B cell (primary cell): ENCODE results near the gene IKZF2. TPM values are rescaled to one million over a fixed set of nuclear protein-coding genes. Genes with fewer than 3 reads are reported as not detected.

Experiments used
- ATAC-seq: fragments of 200-7000 bp; cut with Tn5 transposase; one replicate; pipeline ENCODE4 v1.10.0; 2021; ENCODE audit warnings: low read depth, mild to moderate bottlenecking, moderate number of reproducible peaks, moderate library complexity
- CTCF ChIA-PET: fragments of 350-600 bp; sonication (Branson Sonifier 250); formaldehyde crosslinking; loops from one replicate; lab custom pipeline; 2021; ENCODE audit warnings: antibody characterized with exemption, inconsistent platforms; lab: Charles Lee
- POLR2A ChIA-PET: fragments of 350-600 bp; sonication (Branson Sonifier 250); formaldehyde crosslinking; loops from one replicate; lab custom pipeline; 2021; ENCODE audit warnings: antibody characterized with exemption; lab: Charles Lee
- DNase-seq: peaks from one replicate; pipeline ENCODE4 v3.0.0; 2013
- H2AFZ ChIP-seq: 2 replicates; pipeline ENCODE4 v1.6.1; 2012; ENCODE audit warnings: mild to moderate bottlenecking, low read depth, low read length; ENCODE audit not compliant: insufficient read depth, poor library complexity, severe bottlenecking
- H3K27ac ChIP-seq, 2 donors: 1 replicate in 1 of 2; 2 replicates in 1 of 2; pipeline ENCODE4 v1.5.1; 2012 to 2013; ENCODE audit warnings: low read length in 2 of 2, mild to moderate bottlenecking in 2 of 2, moderate library complexity in 1 of 2
- H3K27me3 ChIP-seq, 4 experiments: fragments of 200-600 bp in 1 of 4; sonication (generic) in 1 of 4; replicated peaks in 1 of 4; 1 replicate in 2 of 4; 2 replicates in 2 of 4; pipeline versions ENCODE4 v1.6.1 to v1.7.0; 2013 to 2016; ENCODE audit warnings: low read length in 3 of 4, mild to moderate bottlenecking in 2 of 4, mixed read lengths in 1 of 4, moderate library complexity in 1 of 4; ENCODE audit not compliant: insufficient read depth in 4 of 4, control insufficient read depth in 3 of 4; ENCODE audit errors: control extremely low read depth in 1 of 4
- H3K36me3 ChIP-seq, 2 experiments: replicated peaks in 1 of 2; 1 replicate in 1 of 2; 2 replicates in 1 of 2; pipeline versions ENCODE4 v1.6.1 to v1.7.1; 2013; ENCODE audit warnings: low read length in 1 of 2; ENCODE audit not compliant: insufficient read depth in 2 of 2, control insufficient read depth in 1 of 2; ENCODE audit errors: control extremely low read depth in 1 of 2, extremely low read depth in 1 of 2
- H3K4me1 ChIP-seq, 2 donors: fragments of 200-600 bp in 1 of 2; sonication (generic) in 1 of 2; 1 replicate in 1 of 2; 2 replicates in 1 of 2; pipeline versions ENCODE4 v1.5.1 to v1.6.1; 2013 to 2017; ENCODE audit warnings: low read length in 2 of 2; ENCODE audit not compliant: control insufficient read depth in 2 of 2, insufficient read depth in 2 of 2
- H3K4me2 ChIP-seq: replicated peaks from 2 replicates; pipeline ENCODE3; 2012; ENCODE audit warnings: mild to moderate bottlenecking, low read depth, low read length; ENCODE audit not compliant: poor library complexity, severe bottlenecking
- H3K4me3 ChIP-seq, 5 experiments: fragments of 200-600 bp in 1 of 5; sonication (generic) in 1 of 5; 1 replicate in 3 of 5; 2 replicates in 2 of 5; pipeline versions ENCODE4 v1.5.1 to v1.7.0; 2011 to 2016; ENCODE audit warnings: low read length in 4 of 5, mild to moderate bottlenecking in 4 of 5, low read depth in 2 of 5, control low read depth in 1 of 5, moderate library complexity in 1 of 5; ENCODE audit not compliant: insufficient read depth in 1 of 5; ENCODE audit errors: control extremely low read depth in 1 of 5, extremely low read depth in 1 of 5
- H3K79me2 ChIP-seq: fragments of 200-600 bp; sonication (generic); one replicate; pipeline ENCODE4 v1.6.0; 2016; ENCODE audit warnings: low read length; ENCODE audit not compliant: control insufficient read depth, insufficient read depth
- H3K9ac ChIP-seq: fragments of 200-600 bp; sonication (generic); 2 replicates; pipeline ENCODE4 v1.6.1; 2017; ENCODE audit warnings: mild to moderate bottlenecking, low read length, moderate library complexity
- H3K9me3 ChIP-seq, 3 donors: one replicate each; pipeline versions ENCODE4 v1.6.1 to v1.7.1; 2013; ENCODE audit warnings: low read length in 2 of 3; ENCODE audit not compliant: control insufficient read depth in 2 of 3, insufficient read depth in 1 of 3; ENCODE audit errors: control extremely low read depth in 1 of 3
- H4K20me1 ChIP-seq: 2 replicates; pipeline ENCODE4 v1.6.0; 2012; ENCODE audit warnings: mild to moderate bottlenecking, low read length; ENCODE audit not compliant: insufficient read depth, control insufficient read depth, poor library complexity, severe bottlenecking
- H3K27ac Mint-ChIP-seq: one replicate; pipeline ENCODE4 v1.8.0; 2021; ENCODE audit warnings: mixed read lengths
- H3K27me3 Mint-ChIP-seq: one replicate; pipeline ENCODE4 v1.8.0; 2021; ENCODE audit warnings: mixed read lengths
- H3K4me1 Mint-ChIP-seq: one replicate; pipeline ENCODE4 v1.8.0; 2021; ENCODE audit warnings: mixed read lengths
- H3K4me3 Mint-ChIP-seq: one replicate; pipeline ENCODE4 v1.8.0; 2021; ENCODE audit warnings: mixed read lengths
- H3K9me3 Mint-ChIP-seq: one replicate; pipeline ENCODE4 v1.8.0; 2022; ENCODE audit warnings: mixed read lengths; ENCODE audit not compliant: insufficient read depth
- EZH2 ChIP-seq: IDR thresholded peaks from 2 replicates; pipeline ENCODE4 v1.6.1; 2012; ENCODE audit warnings: borderline replicate concordance, low read depth, mild to moderate bottlenecking, moderate library complexity, low read length; ENCODE audit not compliant: insufficient read depth, poor library complexity, severe bottlenecking
- WGBS: methylation state at CpG from one replicate; pipeline ENCODE4 v1.1.5; 2013; ENCODE audit warnings: missing lambda C conversion rate; ENCODE audit not compliant: insufficient coverage; 5-methylcytosine and 5-hydroxymethylcytosine counted together
- intact Hi-C: fragments of 100-400 bp; cut with micrococcal nuclease; formaldehyde crosslinking; loops from one replicate; pipeline ENCODE4 v1.10.0; 2022
- polyA plus RNA-seq: library from polyadenylated mRNA; depleted of rRNA; stranded (reverse); fragments of >200 nt; gene quantifications from 2 replicates; pipeline ENCODE4 v1.2.3, GENCODE V29; 2012
- total RNA-seq, 2 donors: library from RNA; stranded (reverse); fragments of 120-200 nt in 1 of 2; gene quantifications; 1 replicate in 1 of 2; 2 replicates in 1 of 2; pipeline versions ENCODE4 v1.2.3 to v1.2.4, GENCODE V29; 2013 to 2022
- TF ChIP-seq, protein P1 (sequence below): fragments of 200-600 bp; IDR thresholded peaks from one replicate; pipeline ENCODE4 v1.8.0; 2022; ENCODE audit warnings: antibody characterized with exemption, mild to moderate bottlenecking

IKZF2 gene
- total and polyA plus RNA-seq, 2 donors (not counting 1 experiment from before 2014, with no cell fraction given): 2.5 to 49.3 TPM

DNA sequence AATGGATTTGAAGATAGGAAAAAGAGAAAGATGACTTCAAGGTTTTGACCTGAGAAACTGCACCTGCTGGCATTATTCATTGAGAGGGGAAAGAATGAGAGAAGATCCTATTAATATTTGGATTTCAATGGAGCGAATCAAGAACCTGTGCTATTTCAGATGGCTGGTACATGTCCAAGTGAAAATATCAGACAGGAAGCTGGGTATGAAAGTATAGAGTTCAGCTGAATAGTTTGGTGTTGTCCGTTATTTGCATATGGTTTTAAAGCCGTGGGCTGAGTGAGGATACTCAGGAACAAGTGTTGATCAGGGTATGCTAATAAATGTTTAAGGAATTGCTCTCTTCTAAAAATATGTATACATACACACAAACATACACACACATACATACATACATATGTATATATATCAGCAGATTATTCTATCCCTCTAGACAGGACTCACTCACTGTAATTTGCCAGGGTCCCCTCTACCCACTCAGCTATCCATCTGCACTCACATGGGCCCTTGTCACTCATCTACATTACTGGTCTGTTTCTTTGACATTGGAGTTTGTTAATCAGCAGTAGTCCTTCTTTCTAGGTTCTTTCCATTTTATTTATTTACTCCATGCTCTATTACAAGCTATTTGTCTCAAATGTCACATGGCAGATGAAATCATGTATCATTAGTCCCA, 33.9 kb upstream of the IKZF2 start:
- POLR2A ChIA-PET: no interaction called here
- no peak overlapping the region for H3K27ac ChIP-seq
- DNase-seq (no peak), ATAC-seq (no peak)
- H3K4me2 ChIP-seq: no peak overlapping the region
- no peaks in the 10 kb centered on the region for H3K9me3 ChIP-seq
- no peak for TF ChIP-seq EZH2
- TF ChIP-seq, protein P1, sequence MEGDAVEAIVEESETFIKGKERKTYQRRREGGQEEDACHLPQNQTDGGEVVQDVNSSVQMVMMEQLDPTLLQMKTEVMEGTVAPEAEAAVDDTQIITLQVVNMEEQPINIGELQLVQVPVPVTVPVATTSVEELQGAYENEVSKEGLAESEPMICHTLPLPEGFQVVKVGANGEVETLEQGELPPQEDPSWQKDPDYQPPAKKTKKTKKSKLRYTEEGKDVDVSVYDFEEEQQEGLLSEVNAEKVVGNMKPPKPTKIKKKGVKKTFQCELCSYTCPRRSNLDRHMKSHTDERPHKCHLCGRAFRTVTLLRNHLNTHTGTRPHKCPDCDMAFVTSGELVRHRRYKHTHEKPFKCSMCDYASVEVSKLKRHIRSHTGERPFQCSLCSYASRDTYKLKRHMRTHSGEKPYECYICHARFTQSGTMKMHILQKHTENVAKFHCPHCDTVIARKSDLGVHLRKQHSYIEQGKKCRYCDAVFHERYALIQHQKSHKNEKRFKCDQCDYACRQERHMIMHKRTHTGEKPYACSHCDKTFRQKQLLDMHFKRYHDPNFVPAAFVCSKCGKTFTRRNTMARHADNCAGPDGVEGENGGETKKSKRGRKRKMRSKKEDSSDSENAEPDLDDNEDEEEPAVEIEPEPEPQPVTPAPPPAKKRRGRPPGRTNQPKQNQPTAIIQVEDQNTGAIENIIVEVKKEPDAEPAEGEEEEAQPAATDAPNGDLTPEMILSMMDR: no peak
- no peaks in the 10 kb centered on the region for H3K27me3 ChIP-seq
- H3K27ac Mint-ChIP-seq: no peak overlapping the region
- peaks cover 9% of the 10 kb centered on the region for H3K4me1 Mint-ChIP-seq
- H3K4me3 Mint-ChIP-seq: no peak overlapping the region
- no peaks in the 10 kb centered on the region for H3K79me2 ChIP-seq
- peaks cover 6 to 7% of the 10 kb centered on the region in 2 donors for H3K4me1 ChIP-seq
- 63% methylated on average over 1 of the region's 3 CpGs for WGBS
- H3K27me3 Mint-ChIP-seq: no peaks in the 10 kb centered on the region
- no peaks in the 10 kb centered on the region for H3K9me3 Mint-ChIP-seq
- H3K36me3 ChIP-seq: no peaks in the 10 kb centered on the region
- no peaks in the 10 kb centered on the region for H4K20me1 ChIP-seq
- no peak overlapping the region for H2AFZ ChIP-seq
- H3K9ac ChIP-seq: no peak overlapping the region
- CTCF ChIA-PET: interaction anchor here (0.8 to 1.0 kb wide), 2 partner anchors 21 to 410 kb away, joined by 3 read pairs; no protein-coding TSS in a partner anchor
- H3K4me3 ChIP-seq: no peak overlapping the region
- intact Hi-C loops: no loop called here

DNA sequence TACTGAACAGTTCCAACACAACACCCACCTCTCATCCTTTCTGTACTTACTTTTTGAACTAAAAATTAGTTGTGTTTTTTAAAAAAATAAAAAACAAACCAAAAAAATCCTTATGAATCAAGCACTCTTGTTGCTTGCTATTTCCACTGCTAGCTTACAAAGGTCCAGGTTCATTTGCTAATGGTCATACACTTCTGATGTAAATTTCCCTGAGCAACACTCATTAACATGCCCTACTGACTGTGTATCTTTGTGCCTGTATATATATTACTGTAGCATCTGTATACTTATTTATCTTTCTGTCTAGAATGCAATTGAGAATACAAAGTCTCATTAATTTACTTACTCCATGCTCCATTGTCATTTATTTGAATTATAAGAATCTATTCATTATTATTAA, 30.3 kb upstream of the IKZF2 start:
- no peak overlapping the region for H3K4me3 Mint-ChIP-seq
- no peak for ATAC-seq
- H3K27ac ChIP-seq: no peak overlapping the region
- no peak overlapping the region for H3K27ac Mint-ChIP-seq
- H4K20me1 ChIP-seq: no peaks in the 10 kb centered on the region
- H3K27me3 ChIP-seq: no peaks in the 10 kb centered on the region
- H3K9me3 ChIP-seq: peaks cover 0 to 1% (median 0%) of the 10 kb centered on the region in 3 donors
- peaks cover 9% of the 10 kb centered on the region for H3K4me1 Mint-ChIP-seq
- no peaks in the 10 kb centered on the region for H3K36me3 ChIP-seq
- no peak overlapping the region for H3K4me2 ChIP-seq
- intact Hi-C loops: no loop called here
- H3K4me3 ChIP-seq: no peak overlapping the region
- no peaks in the 10 kb centered on the region for H3K9me3 Mint-ChIP-seq
- H3K79me2 ChIP-seq: no peaks in the 10 kb centered on the region
- no peak overlapping the region for H3K9ac ChIP-seq
- no peak for TF ChIP-seq EZH2
- TF ChIP-seq, protein P1: no peak
- DNase-seq: no peak
- H3K4me1 ChIP-seq: peaks cover 6 to 7% of the 10 kb centered on the region in 2 donors
- POLR2A ChIA-PET: no interaction called here
- no peaks in the 10 kb centered on the region for H3K27me3 Mint-ChIP-seq
- H2AFZ ChIP-seq: no peak overlapping the region
- CTCF ChIA-PET: no interaction called here
